IMR-90 (cell line): Measurements from ENCODE around the gene B9D1. TPM values are rescaled to one million over a fixed set of nuclear protein-coding genes. Genes with fewer than 3 reads are reported as not detected.

Source experiments
- ATAC-seq: fragments of 200-7000 bp; cut with Tn5 transposase; 2 replicates; pipeline ENCODE4 v1.9.1; 2020; ENCODE audit warnings: low read depth, mild to moderate bottlenecking, moderate library complexity
- BruUV-seq: library from RNA; stranded (reverse); fragments of 400-500 nt; replicated peaks from 2 replicates; lab custom pipeline; 2021; lab: Mats Ljungman, UMichigan
- CTCF ChIA-PET: fragments of 300-600 bp; formaldehyde crosslinking; extraction: SDS; loops from one replicate; lab custom pipeline; 2021; ENCODE audit warnings: antibody characterized with exemption; lab: Yijun Ruan, JAX
- POLR2A ChIA-PET: fragments of 300-600 bp; sonication (Branson Sonifier 250); formaldehyde crosslinking; loops from one replicate; lab custom pipeline; 2022; ENCODE audit warnings: antibody characterized with exemption; ENCODE audit not compliant: unreplicated experiment; lab: Charles Lee
- DNase-seq: peaks from one replicate; pipeline ENCODE4 v3.0.0; 2013
- H2AFZ ChIP-seq: replicated peaks from 2 replicates; pipeline ENCODE3; 2013; ENCODE audit warnings: low read length, mild to moderate bottlenecking; ENCODE audit not compliant: poor library complexity
- H2AK5ac ChIP-seq: 2 replicates; pipeline ENCODE4 v1.6.1; 2013; ENCODE audit warnings: low read depth, low read length, inconsistent platforms
- H2AK9ac ChIP-seq: replicated peaks from 2 replicates; pipeline ENCODE3; 2013; ENCODE audit warnings: mild to moderate bottlenecking, low read depth, low read length, moderate library complexity; ENCODE audit not compliant: poor library complexity
- H2BK120ac ChIP-seq: 2 replicates; pipeline ENCODE4 v1.6.1; 2013; ENCODE audit warnings: low read depth, low read length, inconsistent platforms
- H2BK15ac ChIP-seq: 3 replicates; pipeline ENCODE4 v1.6.1; 2013; ENCODE audit warnings: low read depth, low read length, inconsistent platforms
- H2BK20ac ChIP-seq: 2 replicates; pipeline ENCODE4 v1.6.1; 2013; ENCODE audit warnings: low read depth, mild to moderate bottlenecking, inconsistent platforms, low read length, moderate library complexity
- H2BK5ac ChIP-seq: 2 replicates; pipeline ENCODE4 v1.6.1; 2013; ENCODE audit warnings: mild to moderate bottlenecking, low read depth, low read length, inconsistent platforms; ENCODE audit not compliant: poor library complexity, severe bottlenecking
- H3K14ac ChIP-seq: replicated peaks from 2 replicates; pipeline ENCODE4 v1.6.1; 2013; ENCODE audit warnings: low read depth, low read length, inconsistent platforms
- H3K18ac ChIP-seq: 2 replicates; pipeline ENCODE4 v1.6.1; 2013; ENCODE audit warnings: low read depth, low read length, control low read depth
- H3K23ac ChIP-seq: 2 replicates; pipeline ENCODE4 v1.6.1; 2013; ENCODE audit warnings: low read depth, low read length, inconsistent platforms
- H3K27ac ChIP-seq: 2 replicates; pipeline ENCODE4 v1.5.1; 2013; ENCODE audit warnings: mild to moderate bottlenecking, control low read depth, low read length; ENCODE audit not compliant: insufficient read depth
- H3K27me3 ChIP-seq: 2 replicates; pipeline ENCODE4 v1.6.1; 2013; ENCODE audit warnings: low read length; ENCODE audit not compliant: control insufficient read depth, insufficient read depth
- H3K36me3 ChIP-seq: 2 replicates; pipeline ENCODE4 v1.6.1; 2013; ENCODE audit warnings: low read length, mixed read lengths; ENCODE audit not compliant: control insufficient read depth, insufficient read depth
- H3K4ac ChIP-seq: 2 replicates; pipeline ENCODE4 v1.6.1; 2013; ENCODE audit warnings: low read depth, low read length, inconsistent platforms
- H3K4me1 ChIP-seq: 2 replicates; pipeline ENCODE4 v1.6.1; 2013; ENCODE audit warnings: low read length, mixed read lengths; ENCODE audit not compliant: control insufficient read depth, insufficient read depth
- H3K4me2 ChIP-seq: 2 replicates; pipeline ENCODE4 v1.6.1; 2013; ENCODE audit warnings: low read depth, mild to moderate bottlenecking, control low read depth, low read length, moderate library complexity
- H3K4me3 ChIP-seq: 2 replicates; pipeline ENCODE4 v1.5.1; 2013; ENCODE audit warnings: low read depth, mild to moderate bottlenecking, control low read depth, low read length, moderate library complexity; ENCODE audit not compliant: insufficient read depth
- H3K56ac ChIP-seq: 2 replicates; pipeline ENCODE4 v1.6.1; 2013; ENCODE audit warnings: low read length, inconsistent platforms; ENCODE audit not compliant: insufficient read depth; ENCODE audit errors: extremely low read depth
- H3K79me1 ChIP-seq, 2 experiments: 2 replicates each; pipeline ENCODE4 v1.6.1; 2013; ENCODE audit warnings: low read length in 2 of 2, inconsistent platforms in 1 of 2, low read depth in 1 of 2
- H3K9ac ChIP-seq: 2 replicates; pipeline ENCODE4 v1.6.1; 2013; ENCODE audit warnings: low read depth, low read length, control low read depth
- H3K9me1 ChIP-seq: 2 replicates; pipeline ENCODE4 v1.6.1; 2013; ENCODE audit warnings: low read length, inconsistent platforms; ENCODE audit not compliant: insufficient read depth
- H3K9me3 ChIP-seq: 2 replicates; pipeline ENCODE4 v1.6.1; 2013; ENCODE audit warnings: low read length; ENCODE audit not compliant: control insufficient read depth, insufficient read depth
- H4K20me1 ChIP-seq: 2 replicates; pipeline ENCODE4 v1.6.1; 2013; ENCODE audit warnings: low read length, inconsistent platforms; ENCODE audit not compliant: insufficient read depth
- H4K5ac ChIP-seq: 2 replicates; pipeline ENCODE4 v1.6.1; 2013; ENCODE audit warnings: mild to moderate bottlenecking, low read depth, low read length, control low read depth
- H4K8ac ChIP-seq, 2 experiments: 2 replicates each; pipeline ENCODE4 v1.6.1; 2013; ENCODE audit warnings: low read depth in 2 of 2, low read length in 2 of 2, control low read depth in 1 of 2, inconsistent platforms in 1 of 2
- H4K91ac ChIP-seq: 2 replicates; pipeline ENCODE4 v1.6.1; 2013; ENCODE audit warnings: low read depth, low read length, inconsistent platforms; ENCODE audit not compliant: insufficient read depth
- WGBS, 2 experiments: methylation state at CpG; one replicate each; pipeline versions ENCODE4 v1.1.5 to v1.1.7; 2013; ENCODE audit warnings: missing lambda C conversion rate in 2 of 2; ENCODE audit not compliant: insufficient read length in 1 of 2; ENCODE audit errors: extremely low coverage in 2 of 2; 5-methylcytosine and 5-hydroxymethylcytosine counted together
- dilution Hi-C: fragments of 300-500 bp; cut with HindIII; formaldehyde crosslinking; loops from one replicate; pipeline ENCODE4 v1.14.3; 2018; ENCODE audit warnings: low sequenced_read_pairs; ENCODE audit not compliant: unreplicated experiment
- in situ Hi-C: fragments of 300-500 bp; cut with MboI; formaldehyde crosslinking; loops from 3 replicates; pipeline ENCODE4 v1.14.3; 2019; ENCODE audit warnings: low sequenced_read_pairs, inconsistent platforms, mixed read lengths
- intact Hi-C: fragments of 100-400 bp; cut with micrococcal nuclease; formaldehyde crosslinking; loops from 2 replicates; pipeline ENCODE4 v1.10.0; 2022
- polyA plus RNA-seq, 3 experiments: library from polyadenylated mRNA; depleted of rRNA; stranded (reverse); fragments of >200 nt; gene quantifications; 2 replicates each; pipeline ENCODE4 v1.2.3, GENCODE V29; 2012; ENCODE audit warnings: low replicate concordance in 1 of 3
- total RNA-seq: library from RNA; depleted of rRNA; stranded (reverse); fragments of >200 nt; gene quantifications from 2 replicates; pipeline ENCODE4 v1.2.3, GENCODE V29; 2012
- TF ChIP-seq, protein P1 (sequence below): fragments of 150-350 bp; IDR thresholded peaks from 2 replicates; pipeline ENCODE4 v1.6.1; 2016; ENCODE audit warnings: low read depth, mild to moderate bottlenecking, low read length, moderate library complexity, borderline replicate concordance

Gene B9D1
- total and polyA plus RNA-seq, 2 of the 4 experiments (the other 2 are of a cell fraction), result 42.5 to 43.8 TPM

GRCh38 chr17:19319771-19320505, 42.6 kb downstream of the B9D1 start:
- Histone ChIP-seq H3K79me1 (peaks cover 5 to 35% of the 10 kb centered on the region in 2 experiments; a peak in 3 of 4 replicates), H3K27me3 (no peaks in the 10 kb centered on the region), H2BK20ac (no peak overlapping the region), H4K91ac (no peak overlapping the region), H3K14ac (no peak overlapping the region), H2BK15ac (no peak overlapping the region), H4K20me1 (peaks cover 4% of the 10 kb centered on the region; the same call in 1 of the 2 replicates), H3K4me2 (no peak overlapping the region), H2AFZ (no peak overlapping the region), H2BK120ac (no peak overlapping the region), H2BK5ac (no peak overlapping the region), H3K36me3 (peaks cover 14% of the 10 kb centered on the region; the same call in 1 of the 2 replicates), H2AK5ac (no peak overlapping the region), H3K9ac (no peak overlapping the region), H3K9me1 (peaks cover 10% of the 10 kb centered on the region), H3K27ac (no peak overlapping the region), H3K9me3 (no peaks in the 10 kb centered on the region), H2AK9ac (peak overlapping the region; percentile 20), H4K8ac (no peak overlapping the region), H3K4me3 (no peak overlapping the region), H3K18ac (no peak overlapping the region), H3K4me1 (peaks cover 6% of the 10 kb centered on the region), H3K23ac (no peak overlapping the region), H3K56ac (no peak overlapping the region), H3K4ac (no peak overlapping the region), H4K5ac (no peak overlapping the region)
- intact Hi-C loops (no loop called here), dilution Hi-C loops (no loop called here), in situ Hi-C loops (no loop called here)
- POLR2A ChIA-PET, result no interaction called here
- DNase-seq, result no peak
- TF ChIP-seq, protein P1, sequence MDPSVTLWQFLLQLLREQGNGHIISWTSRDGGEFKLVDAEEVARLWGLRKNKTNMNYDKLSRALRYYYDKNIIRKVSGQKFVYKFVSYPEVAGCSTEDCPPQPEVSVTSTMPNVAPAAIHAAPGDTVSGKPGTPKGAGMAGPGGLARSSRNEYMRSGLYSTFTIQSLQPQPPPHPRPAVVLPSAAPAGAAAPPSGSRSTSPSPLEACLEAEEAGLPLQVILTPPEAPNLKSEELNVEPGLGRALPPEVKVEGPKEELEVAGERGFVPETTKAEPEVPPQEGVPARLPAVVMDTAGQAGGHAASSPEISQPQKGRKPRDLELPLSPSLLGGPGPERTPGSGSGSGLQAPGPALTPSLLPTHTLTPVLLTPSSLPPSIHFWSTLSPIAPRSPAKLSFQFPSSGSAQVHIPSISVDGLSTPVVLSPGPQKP, result no peak
- CTCF ChIA-PET, result interaction anchor here (0.5 to 1.0 kb wide), 3 partner anchors 9 to 53 kb away, joined by 3 to 4 read pairs (median 4); no protein-coding TSS in a partner anchor
- BruUV-seq, result no TSS peak
- no peak for ATAC-seq
- WGBS, 2 experiments, result 97% methylated on average over 9 of the region's 12 CpGs; no CpG with 5 or more reads in 1 of the 2 experiments
